ENCODE measurements around the gene HTR6.

HTR6 gene

DNA sequence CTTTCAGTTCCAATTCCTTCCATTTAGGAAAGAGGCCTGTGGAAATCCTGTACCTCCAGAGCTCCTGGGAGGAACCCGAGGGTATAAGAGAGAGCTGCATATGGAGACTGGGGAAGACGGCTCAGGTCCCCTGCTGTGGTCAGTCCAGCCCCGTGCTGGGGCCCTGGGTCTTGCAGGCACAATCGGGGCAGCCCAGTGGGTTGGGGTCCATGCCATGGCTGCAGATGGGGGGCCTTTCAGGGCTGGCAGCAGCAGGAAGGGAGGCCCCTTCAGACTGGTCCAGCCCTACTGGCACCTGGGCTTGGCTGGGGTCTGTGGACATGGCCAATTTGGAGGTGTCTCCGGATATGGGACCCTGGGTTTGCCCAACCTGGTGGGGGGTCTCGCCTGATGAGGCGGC is 18.2 kb downstream of the HTR6 start:
- Mint-ChIP-seq H3K36me3 (peaks cover 4% of the 10 kb centered on the region), H3K9me3 (ENCODE audit: low read depth) (no peaks in the 10 kb centered on the region), H3K4me1 (ENCODE audit: low read depth) (peaks cover 11% of the 10 kb centered on the region), H3K27ac (no peak overlapping the region), H3K4me3 (no peak overlapping the region), H3K27me3 (no peaks in the 10 kb centered on the region)

DNA sequence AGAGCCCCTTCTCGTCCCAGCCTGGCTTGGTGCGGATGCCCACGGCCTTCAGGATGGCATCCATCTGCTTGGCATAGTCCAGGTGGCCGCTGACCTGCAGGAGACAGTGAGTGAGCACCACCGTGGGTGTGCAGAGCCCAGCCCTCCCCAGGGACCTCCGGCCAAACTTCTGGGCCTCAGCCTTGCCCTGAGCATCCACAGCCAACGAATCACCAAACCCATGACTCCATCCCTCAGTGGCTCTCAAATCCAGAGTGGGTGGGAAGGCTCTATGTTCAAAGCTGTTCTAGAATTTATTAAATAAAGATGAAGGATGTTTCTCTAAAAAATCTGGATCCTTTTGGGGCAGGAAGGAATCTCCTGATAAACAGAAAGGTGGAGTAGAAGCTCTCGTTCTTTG is 18.7 kb downstream of the HTR6 start:
- Mint-ChIP-seq H3K36me3 (peaks cover 4% of the 10 kb centered on the region), H3K4me1 (ENCODE audit: low read depth) (peaks cover 16% of the 10 kb centered on the region), H3K27ac (no peak overlapping the region), H3K4me3 (no peak overlapping the region), H3K9me3 (ENCODE audit: low read depth) (no peaks in the 10 kb centered on the region), H3K27me3 (no peaks in the 10 kb centered on the region)

DNA sequence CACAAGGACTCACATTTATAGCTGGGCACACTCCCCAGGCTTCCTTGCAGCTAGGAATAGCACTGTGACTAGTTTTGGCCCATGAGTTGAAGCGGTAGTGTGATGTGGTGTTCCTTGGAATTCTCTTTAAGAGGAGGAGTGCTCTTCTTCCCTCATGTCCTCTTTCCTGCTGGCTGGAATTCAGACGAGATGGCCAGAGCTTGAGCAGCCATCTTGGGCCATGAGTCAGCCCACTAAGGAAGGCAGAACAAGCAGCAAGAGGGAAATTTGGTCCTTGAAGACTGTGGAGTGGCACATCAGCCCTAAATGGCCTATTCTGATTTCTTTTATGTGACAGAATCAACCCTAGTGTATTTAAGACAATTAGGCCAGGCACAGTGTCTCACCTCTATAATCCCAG is 20.0 kb downstream of the HTR6 start:
- Mint-ChIP-seq H3K27ac (no peak overlapping the region), H3K9me3 (ENCODE audit: low read depth) (no peaks in the 10 kb centered on the region)

DNA sequence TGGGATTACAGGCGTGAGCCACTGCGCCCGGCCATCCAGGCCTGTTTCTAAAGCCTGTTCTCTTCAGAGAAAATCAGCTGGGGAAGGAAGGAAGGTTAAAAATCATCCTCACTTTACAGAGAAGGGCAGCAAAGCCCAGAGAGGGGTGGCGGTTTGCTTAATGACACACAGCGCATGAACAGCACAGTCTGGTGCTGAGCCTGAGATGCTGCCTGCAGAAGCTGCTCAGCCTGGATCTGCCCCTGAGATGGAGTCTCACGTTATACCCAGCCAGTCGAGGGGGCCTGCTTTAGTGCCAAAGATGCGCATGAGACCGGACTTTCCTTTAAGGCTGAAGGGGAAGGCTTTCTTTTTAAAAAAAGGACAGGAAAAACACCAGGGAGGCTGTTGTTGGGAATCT is 21.3 kb downstream of the HTR6 start:
- H3K27ac Mint-ChIP-seq, result no peak overlapping the region

More for the DNA sequence above, 20.0 kb downstream of the HTR6 start:
- no peak overlapping the region for H3K4me3 Mint-ChIP-seq
- peaks cover 29% of the 10 kb centered on the region for H3K4me1 Mint-ChIP-seq (ENCODE audit: low read depth)
- no peaks in the 10 kb centered on the region for H3K27me3 Mint-ChIP-seq
- peaks cover 4% of the 10 kb centered on the region for H3K36me3 Mint-ChIP-seq

DNA sequence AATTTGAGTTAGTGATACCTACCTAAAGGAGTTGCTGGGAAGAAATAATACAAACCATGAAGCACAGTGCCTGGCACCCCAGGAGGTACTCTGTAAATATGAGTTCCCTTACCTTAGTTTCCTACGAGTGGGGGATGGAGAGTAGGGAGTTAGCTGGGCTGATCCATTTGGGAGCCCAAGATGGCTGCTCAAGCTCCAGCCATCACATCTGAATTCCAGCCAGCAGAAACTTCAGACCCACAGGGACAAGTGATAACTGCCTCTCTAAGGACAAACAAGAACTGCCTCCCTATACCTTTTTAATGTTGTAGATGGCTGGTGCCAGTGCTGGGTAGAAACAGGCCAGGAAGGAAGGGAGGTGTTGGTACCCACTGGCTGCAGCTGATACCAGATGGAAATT is 22.7 kb downstream of the HTR6 start:
- Mint-ChIP-seq H3K4me3 (no peak overlapping the region), H3K27me3 (no peaks in the 10 kb centered on the region), H3K9me3 (ENCODE audit: low read depth) (no peaks in the 10 kb centered on the region), H3K36me3 (peaks cover 14% of the 10 kb centered on the region), H3K27ac (peak overlapping the region; percentile 83), H3K4me1 (ENCODE audit: low read depth) (peaks cover 37% of the 10 kb centered on the region)

More for the DNA sequence above, 21.3 kb downstream of the HTR6 start:
- Mint-ChIP-seq H3K27me3 (no peaks in the 10 kb centered on the region), H3K4me3 (no peak overlapping the region), H3K9me3 (ENCODE audit: low read depth) (no peaks in the 10 kb centered on the region), H3K4me1 (ENCODE audit: low read depth) (peaks cover 32% of the 10 kb centered on the region), H3K36me3 (peaks cover 9% of the 10 kb centered on the region)

DNA sequence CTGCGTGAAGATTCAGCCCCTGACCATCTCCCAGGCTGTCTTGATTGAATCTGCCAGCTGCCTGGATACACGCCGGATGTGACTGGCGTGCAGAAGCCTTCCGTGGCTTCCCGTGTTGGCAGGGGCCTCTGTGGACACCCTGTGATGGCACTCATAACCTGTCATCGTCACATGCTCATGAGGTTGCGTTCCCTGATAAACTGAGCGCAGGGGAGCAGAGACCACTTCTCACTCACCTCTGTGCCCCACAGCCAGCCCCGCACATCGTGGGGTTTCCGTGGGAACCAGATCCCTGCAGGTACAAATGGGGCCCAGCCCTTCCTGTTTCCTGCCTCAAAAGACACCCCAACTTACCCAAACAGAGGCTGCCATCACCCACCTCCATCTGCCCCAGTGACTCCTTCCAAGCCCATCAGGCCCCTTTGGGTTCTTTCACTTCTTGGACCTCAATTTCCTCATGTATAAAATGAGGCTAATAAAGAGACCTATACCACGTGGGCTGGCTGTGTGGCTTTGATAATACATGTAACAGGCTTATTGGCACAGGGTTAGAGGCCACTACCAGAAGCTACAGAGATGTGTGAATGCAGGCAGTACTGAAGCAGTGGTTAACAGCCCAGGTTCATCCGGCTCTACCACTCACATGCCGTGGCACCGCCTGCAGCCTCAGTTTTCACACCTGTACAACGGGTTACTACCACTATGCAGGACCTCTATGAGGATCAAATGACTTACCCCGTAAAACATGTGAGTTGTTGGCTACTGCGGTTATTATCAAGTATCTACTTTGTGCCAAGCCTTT is 23.6 kb downstream of the HTR6 start:
- peaks cover 37% of the 10 kb centered on the region for H3K4me1 Mint-ChIP-seq (ENCODE audit: low read depth)
- H3K4me3 Mint-ChIP-seq, result peak overlapping the region; percentile 54

DNA sequence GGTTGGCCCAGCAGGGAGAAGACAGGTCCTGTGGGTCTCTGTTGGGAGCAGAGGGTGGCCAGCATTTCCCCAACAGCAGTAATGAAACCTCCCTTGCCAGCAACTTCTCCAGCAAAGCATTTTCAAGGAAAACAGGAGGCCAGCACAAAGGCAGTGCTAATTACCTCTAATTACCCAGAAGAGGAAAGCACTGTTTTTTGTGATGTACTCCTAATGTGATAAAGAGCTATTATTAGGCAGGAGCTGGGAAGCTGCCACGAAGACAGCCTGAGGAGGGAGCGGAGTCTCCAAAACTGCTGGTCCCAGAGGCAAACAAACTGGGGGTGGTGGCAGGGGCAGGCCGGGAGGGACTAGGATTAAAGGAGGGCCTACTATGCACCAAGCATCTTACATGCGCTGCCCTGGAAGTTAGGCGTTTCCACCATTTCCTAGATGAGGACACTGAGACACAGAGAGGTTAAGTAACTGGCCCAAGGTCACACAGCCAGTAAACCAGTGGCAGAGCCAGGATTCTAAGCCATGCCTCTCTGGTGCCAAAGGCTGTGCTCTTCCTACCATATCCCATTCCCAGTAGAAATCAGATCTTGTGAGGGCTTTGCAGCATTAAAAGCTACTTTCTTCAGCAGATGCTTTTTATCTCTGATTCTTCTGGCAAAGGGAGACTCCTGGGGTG is 24.5 kb downstream of the HTR6 start:
- H3K27ac Mint-ChIP-seq, result peak overlapping the region; percentile 66
- H3K27me3 Mint-ChIP-seq, result no peaks in the 10 kb centered on the region
- no peak overlapping the region for H3K4me3 Mint-ChIP-seq
- peaks cover 37% of the 10 kb centered on the region for H3K4me1 Mint-ChIP-seq (ENCODE audit: low read depth)
- peaks cover 15% of the 10 kb centered on the region for H3K36me3 Mint-ChIP-seq
- H3K9me3 Mint-ChIP-seq (ENCODE audit: low read depth), result no peaks in the 10 kb centered on the region

More for the DNA sequence above, 23.6 kb downstream of the HTR6 start:
- H3K36me3 Mint-ChIP-seq, result peaks cover 14% of the 10 kb centered on the region
- H3K9me3 Mint-ChIP-seq (ENCODE audit: low read depth), result no peaks in the 10 kb centered on the region
- no peaks in the 10 kb centered on the region for H3K27me3 Mint-ChIP-seq
- peak overlapping the region; percentile 83 for H3K27ac Mint-ChIP-seq

DNA sequence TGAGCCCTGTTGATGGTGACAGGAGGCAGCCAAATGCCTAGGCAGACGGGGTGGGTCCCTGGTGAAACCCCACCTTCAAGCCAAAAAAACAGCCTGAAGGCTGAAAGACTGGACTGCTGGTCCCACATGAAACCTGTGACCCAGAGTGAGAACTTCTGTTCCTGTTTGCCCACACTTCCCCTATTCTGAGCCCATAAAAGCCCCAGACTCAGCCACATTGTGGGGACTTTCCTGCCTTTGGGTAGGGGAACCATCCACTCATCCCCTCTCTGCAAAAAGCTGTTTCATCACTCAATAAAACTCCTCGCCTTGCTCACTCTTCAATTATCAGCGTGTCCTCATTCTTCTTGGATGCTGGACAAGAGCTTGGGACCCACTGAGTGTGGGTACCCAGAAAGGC is 25.2 kb downstream of the HTR6 start:
- H3K36me3 Mint-ChIP-seq, result peaks cover 18% of the 10 kb centered on the region
- H3K9me3 Mint-ChIP-seq (ENCODE audit: low read depth), result no peaks in the 10 kb centered on the region
- no peak overlapping the region for H3K27ac Mint-ChIP-seq

DNA sequence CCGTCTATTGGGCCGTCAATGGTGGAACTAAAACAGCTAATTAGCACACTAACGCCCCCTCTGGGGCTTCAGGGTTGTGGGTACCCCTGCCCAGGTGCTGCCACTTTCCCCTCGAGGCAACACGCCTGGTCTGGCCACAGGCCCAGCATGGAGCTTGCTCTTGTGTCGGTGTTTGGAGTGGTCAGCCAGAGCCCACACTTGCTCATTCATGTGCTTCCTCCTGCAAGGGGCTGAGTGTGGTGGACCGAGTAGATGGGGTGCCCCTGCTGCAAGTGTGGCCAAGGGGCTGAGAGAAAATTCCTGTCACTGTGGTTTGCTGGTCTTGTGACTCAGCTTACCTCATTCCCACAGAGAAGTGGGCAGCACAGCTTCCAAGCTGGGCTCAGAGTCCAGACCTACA is 25.7 kb downstream of the HTR6 start:
- Mint-ChIP-seq H3K4me3 (no peak overlapping the region), H3K27me3 (no peaks in the 10 kb centered on the region), H3K9me3 (ENCODE audit: low read depth) (no peaks in the 10 kb centered on the region), H3K27ac (no peak overlapping the region), H3K4me1 (ENCODE audit: low read depth) (peaks cover 37% of the 10 kb centered on the region), H3K36me3 (peaks cover 18% of the 10 kb centered on the region)

More for the DNA sequence above, 25.2 kb downstream of the HTR6 start:
- Mint-ChIP-seq H3K27me3 (no peaks in the 10 kb centered on the region), H3K4me1 (ENCODE audit: low read depth) (peaks cover 37% of the 10 kb centered on the region), H3K4me3 (no peak overlapping the region)

DNA sequence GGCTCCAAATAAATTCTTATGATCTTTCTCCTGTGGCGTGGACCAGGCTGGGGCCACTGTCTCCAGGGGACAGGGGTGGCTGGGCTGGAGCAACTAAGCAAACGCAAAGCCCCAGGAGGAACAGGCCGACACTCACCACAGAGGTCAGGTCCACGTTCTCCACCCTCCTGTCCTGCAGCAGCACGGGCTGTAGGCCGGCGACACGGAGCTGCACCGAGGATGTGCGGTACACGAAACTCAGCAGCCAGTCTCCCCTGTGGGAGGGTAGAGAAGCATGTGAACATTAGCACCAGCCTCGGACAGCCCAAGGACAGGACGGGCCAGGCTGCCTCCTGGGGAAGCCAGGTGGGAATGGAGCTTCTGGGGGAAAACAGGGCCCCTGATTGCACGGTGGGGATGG is 29.6 kb downstream of the HTR6 start:
- Mint-ChIP-seq H3K4me1 (ENCODE audit: low read depth) (peaks cover 12% of the 10 kb centered on the region), H3K4me3 (no peak overlapping the region), H3K36me3 (peaks cover 15% of the 10 kb centered on the region), H3K27me3 (no peaks in the 10 kb centered on the region), H3K27ac (no peak overlapping the region), H3K9me3 (ENCODE audit: low read depth) (no peaks in the 10 kb centered on the region)

DNA sequence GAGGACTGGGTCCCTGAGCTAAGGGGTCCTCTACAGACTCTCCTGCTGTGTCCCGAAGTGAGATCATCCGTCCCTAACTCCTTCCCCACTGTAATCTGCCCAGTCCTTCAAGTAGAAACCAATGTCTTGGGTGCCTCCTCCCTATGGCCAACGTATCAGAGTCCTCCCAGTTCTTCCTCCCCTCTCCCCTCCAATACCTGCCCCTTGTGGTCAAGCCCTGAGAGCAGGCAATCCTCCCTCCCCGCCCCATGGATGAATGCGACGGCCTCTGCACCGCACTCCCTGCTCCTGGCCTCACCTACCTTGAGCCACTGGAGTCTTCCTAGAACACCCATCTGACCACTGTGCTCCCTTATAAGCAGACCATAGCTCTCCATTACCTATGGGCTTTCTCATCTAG is 31.1 kb downstream of the HTR6 start:
- peaks cover 4% of the 10 kb centered on the region for H3K4me1 Mint-ChIP-seq (ENCODE audit: low read depth)
- H3K36me3 Mint-ChIP-seq, result peaks cover 11% of the 10 kb centered on the region
- H3K4me3 Mint-ChIP-seq, result no peak overlapping the region
- no peak overlapping the region for H3K27ac Mint-ChIP-seq
- no peaks in the 10 kb centered on the region for H3K9me3 Mint-ChIP-seq (ENCODE audit: low read depth)
- H3K27me3 Mint-ChIP-seq, result no peaks in the 10 kb centered on the region

DNA sequence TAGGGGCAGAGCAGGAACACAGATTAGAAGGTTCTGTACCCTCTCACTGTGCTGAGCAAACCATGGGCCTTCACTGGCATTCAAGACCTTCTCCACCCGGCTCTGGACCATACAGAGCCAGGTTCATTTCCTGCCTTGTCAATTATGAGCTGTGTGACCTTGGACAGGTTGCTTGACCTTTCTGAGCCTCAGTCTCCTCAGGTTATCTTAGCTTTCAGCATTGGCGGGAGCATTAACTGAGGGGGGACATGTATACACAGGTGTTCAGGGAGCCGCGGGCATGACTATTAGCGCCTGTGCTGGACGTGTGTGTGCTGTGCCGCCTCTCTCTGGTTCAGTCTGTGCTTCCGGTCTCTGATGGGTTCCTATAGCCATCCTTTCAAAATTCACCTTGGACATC is 32.1 kb downstream of the HTR6 start:
- no peaks in the 10 kb centered on the region for H3K27me3 Mint-ChIP-seq
- H3K36me3 Mint-ChIP-seq, result peaks cover 5% of the 10 kb centered on the region
- no peak overlapping the region for H3K27ac Mint-ChIP-seq
- no peaks in the 10 kb centered on the region for H3K4me1 Mint-ChIP-seq (ENCODE audit: low read depth)
- no peak overlapping the region for H3K4me3 Mint-ChIP-seq
- H3K9me3 Mint-ChIP-seq (ENCODE audit: low read depth), result no peaks in the 10 kb centered on the region

DNA sequence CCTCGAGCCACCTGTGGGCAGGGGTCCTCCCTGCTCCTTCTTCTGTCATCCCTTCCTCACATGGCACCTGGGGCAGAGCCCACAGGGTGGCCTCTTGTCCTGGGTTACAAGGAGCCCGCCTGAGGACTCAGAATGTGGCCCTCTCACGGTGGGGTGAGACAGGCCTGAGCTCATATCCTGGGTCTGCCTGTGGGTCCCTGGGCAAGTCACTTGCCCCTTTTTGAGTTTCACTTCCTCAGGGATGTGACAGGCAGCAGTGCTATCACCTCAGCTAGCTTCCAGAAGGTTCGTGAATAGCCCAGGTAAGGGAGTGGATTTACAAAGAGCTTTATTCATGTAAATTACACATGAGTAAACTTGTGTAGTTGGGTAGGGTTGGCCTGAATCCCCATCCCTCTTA is 33.5 kb downstream of the HTR6 start:
- Mint-ChIP-seq H3K9me3 (ENCODE audit: low read depth) (no peaks in the 10 kb centered on the region), H3K27me3 (no peaks in the 10 kb centered on the region), H3K36me3 (peaks cover 5% of the 10 kb centered on the region), H3K4me3 (no peak overlapping the region), H3K4me1 (ENCODE audit: low read depth) (peaks cover 1% of the 10 kb centered on the region), H3K27ac (no peak overlapping the region)

DNA sequence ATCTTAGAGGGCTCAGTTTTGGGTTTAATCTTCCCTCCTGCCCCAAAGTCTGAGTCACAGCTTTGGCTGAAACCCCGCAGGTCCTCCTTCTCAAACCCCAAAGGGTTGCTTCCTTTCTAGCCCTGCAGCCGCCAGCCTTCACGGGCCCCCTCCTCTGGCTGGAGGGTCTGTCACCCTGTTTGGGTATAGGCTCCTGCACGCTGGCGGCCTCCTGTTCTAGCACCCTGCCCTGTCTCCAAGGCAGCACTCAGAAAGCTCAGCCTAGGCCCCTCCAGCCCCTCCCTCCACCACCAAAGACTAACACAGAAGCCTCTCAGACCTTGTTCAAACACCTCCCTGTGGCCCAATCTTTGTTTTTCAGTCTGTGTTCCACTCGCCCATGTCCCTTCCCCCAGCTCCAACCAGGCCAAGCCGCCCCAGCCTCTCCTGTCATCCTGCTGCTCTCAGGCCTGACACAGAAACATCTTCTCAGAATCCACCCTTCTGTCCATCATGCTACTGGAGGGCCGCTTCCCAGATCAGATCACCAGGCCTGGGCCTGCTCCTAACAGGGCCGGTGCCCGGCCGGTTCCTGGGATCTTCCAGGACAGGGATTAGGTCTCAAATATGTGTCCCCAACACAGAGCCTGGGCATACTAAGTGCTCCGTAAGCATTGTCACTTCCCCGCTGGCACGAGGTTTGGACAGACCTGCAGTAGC is 35.6 kb downstream of the HTR6 start:
- Mint-ChIP-seq H3K27ac (no peak overlapping the region), H3K4me3 (no peak overlapping the region), H3K27me3 (no peaks in the 10 kb centered on the region), H3K36me3 (peaks cover 2% of the 10 kb centered on the region), H3K4me1 (ENCODE audit: low read depth) (peaks cover 8% of the 10 kb centered on the region), H3K9me3 (ENCODE audit: low read depth) (no peaks in the 10 kb centered on the region)

DNA sequence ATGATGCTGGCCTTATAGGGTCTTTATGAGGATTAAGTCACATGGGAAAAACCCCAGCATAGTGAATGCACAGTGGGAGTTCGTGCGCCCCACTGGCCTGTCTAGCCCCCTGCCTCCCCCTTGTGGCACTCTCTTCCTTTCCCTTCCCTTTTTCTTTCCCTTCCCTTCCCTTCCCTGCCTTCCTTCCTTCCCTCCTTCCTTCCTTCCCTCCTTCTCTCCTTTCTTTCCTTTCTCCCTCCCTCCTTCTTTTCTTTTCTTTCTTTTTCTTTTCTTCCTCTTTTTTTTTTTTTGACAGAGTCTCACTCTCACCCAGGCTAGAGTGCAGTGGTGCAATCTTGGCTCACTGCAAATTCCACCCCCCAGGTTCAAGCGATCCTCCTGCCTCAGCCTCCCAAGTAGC is 38.6 kb downstream of the HTR6 start:
- Mint-ChIP-seq H3K9me3 (ENCODE audit: low read depth) (no peaks in the 10 kb centered on the region), H3K27me3 (no peaks in the 10 kb centered on the region), H3K4me1 (ENCODE audit: low read depth) (peaks cover 8% of the 10 kb centered on the region), H3K36me3 (peaks cover 2% of the 10 kb centered on the region), H3K4me3 (no peak overlapping the region), H3K27ac (no peak overlapping the region)

Measured in activated naive CD8-positive, alpha-beta T cell (primary cell).